D721Med (cell line): ENCODE results near the gene DNAAF9.

Experiments
- DNase-seq: peaks from one replicate; pipeline ENCODE4 v3.0.0; 2011; ENCODE audit warnings: low spot score; ENCODE audit not compliant: insufficient read length
- FAIRE-seq: peaks from 2 replicates; lab custom pipeline; 2011; peaks lifted over from hg19 to GRCh38; lab: Jason Lieb, UNC
- TF ChIP-seq, protein P1 (sequence below): IDR thresholded peaks from 2 replicates; pipeline ENCODE4 v1.5.1; 2012; ENCODE audit warnings: mild to moderate bottlenecking, control low read depth; ENCODE audit not compliant: insufficient read depth; ENCODE audit errors: missing control alignments

The DNAAF9 gene

DNA sequence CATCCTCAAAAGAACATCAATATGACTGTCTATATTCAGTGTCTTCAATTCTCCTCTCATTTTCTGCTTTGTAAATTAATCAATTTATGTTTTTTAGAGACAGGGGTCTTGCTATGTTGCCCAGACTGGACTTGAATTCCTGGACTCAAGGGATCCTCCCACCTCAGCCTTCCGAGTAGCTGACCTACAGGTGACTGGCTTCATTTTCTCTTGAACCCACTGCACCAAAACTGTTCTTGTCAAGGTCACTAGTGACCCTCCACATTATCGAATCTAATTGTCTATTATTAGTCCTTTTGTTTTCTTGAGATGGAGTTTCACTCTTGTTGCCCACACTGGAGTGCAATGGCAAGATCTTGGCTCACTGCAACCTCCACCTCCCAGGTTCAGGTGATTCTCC, 3.7 kb downstream of the DNAAF9 start:
- TF ChIP-seq, protein P1, sequence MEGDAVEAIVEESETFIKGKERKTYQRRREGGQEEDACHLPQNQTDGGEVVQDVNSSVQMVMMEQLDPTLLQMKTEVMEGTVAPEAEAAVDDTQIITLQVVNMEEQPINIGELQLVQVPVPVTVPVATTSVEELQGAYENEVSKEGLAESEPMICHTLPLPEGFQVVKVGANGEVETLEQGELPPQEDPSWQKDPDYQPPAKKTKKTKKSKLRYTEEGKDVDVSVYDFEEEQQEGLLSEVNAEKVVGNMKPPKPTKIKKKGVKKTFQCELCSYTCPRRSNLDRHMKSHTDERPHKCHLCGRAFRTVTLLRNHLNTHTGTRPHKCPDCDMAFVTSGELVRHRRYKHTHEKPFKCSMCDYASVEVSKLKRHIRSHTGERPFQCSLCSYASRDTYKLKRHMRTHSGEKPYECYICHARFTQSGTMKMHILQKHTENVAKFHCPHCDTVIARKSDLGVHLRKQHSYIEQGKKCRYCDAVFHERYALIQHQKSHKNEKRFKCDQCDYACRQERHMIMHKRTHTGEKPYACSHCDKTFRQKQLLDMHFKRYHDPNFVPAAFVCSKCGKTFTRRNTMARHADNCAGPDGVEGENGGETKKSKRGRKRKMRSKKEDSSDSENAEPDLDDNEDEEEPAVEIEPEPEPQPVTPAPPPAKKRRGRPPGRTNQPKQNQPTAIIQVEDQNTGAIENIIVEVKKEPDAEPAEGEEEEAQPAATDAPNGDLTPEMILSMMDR, result no peak
- no peak for DNase-seq
- no peak for FAIRE-seq

DNA sequence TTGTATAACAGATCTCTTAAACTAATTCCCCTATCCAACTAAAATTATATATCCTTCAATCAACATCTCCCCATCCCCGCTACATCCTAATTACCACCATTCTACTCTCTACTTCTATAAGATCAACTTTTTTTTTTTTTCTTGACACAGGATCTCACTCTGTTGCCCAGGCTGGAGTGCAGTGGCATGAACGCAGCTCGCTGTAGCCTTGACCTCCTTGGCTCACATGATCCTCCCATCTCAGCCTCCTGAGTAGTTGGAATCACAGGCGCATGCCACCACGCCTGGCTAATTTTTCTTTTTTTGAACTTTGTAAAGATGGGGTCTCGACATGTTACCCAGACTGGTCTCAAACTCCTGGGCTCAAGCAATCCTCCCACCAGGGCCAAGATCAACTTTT, 5.0 kb downstream of the DNAAF9 start:
- TF ChIP-seq, protein P1, result no peak
- FAIRE-seq (no peak), DNase-seq (no peak)

DNA sequence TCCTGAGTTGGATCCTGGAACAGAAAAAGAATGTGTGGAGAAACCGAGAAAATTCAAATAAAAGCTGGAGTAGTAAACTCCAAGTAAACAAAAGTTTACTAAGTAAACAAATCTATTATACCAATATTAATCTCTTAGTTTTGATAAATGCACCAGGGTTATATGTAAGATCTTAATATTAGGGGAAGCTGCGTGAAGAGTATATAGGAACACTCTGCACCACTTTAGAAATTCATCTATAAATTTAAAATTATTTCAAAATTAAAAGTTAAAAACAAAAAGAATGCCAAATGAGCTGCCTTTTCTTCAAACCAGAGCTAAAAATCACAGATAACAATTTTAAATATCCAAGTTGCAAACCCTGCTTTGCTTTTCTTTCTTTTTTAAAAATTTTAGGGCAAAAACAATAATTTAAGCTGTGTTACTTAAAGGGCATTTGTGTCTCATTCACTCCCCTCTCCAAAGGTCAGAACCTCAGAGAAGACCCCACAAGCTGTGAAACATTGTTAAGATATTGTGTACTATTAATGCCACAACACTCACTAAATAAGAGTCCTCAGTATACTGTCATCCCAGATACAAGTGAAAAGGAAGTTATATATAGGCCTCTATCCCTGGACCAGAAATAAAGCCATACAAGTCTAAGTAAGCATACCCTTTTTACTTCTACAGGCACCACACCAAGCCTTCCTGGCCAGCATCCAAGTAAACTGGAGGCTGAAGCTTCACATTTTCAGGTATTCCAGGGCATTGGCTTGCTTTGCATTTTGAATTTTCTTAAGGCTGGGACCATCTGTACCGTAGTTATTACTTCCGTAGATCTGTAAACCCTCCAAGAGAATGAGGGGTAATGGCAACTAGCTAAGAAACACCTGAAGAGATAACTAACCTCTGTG, 7.0 kb downstream of the DNAAF9 start:
- TF ChIP-seq, protein P1, result no peak
- DNase-seq (no peak), FAIRE-seq (no peak)

DNA sequence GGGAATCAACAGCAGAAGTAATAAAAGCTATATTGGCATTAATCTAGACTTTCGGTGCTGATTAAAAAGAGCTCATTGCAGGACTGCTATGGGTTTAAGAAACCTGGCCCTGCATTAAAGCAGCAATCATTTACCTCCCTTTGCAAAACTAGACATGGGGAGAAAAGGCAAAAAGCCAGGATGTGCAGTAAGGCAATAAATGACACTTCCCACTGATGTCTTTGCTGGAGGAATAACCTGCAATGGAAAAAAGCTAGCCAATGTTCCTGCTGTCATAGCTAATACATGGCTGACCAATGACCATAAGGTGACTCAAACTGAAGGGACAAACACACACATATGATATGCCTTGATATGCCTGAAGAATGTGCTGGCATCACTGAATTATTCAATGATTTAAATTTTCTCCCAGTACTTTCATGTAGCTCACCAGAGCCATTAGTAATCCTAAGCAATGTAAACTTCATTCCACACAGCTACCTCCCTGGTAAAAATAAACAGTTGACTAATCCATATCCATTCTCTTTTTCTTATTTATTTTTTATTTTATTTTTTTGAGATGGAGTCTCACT, 8.7 kb downstream of the DNAAF9 start:
- DNase-seq (no peak), FAIRE-seq (no peak)
- TF ChIP-seq, protein P1, result no peak

DNA sequence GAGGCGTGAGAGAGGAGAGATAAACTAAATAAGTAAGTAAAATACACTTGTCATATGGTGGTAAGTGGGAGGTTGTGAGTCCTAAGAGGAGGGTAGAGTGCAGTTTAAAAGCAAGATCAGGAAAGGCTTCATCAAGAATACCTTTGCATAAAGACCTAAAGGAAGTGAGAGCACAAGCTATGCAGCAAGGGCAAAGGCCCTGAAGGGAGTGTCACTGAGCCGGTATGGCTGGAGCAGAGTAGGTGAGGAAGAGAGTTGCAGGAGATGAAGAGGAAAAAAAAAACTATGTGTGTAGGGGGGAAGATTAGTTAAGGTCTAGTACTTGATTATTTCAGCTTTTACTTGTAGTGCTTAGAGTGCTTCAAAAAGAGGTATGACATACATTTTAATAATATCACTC, 11.0 kb downstream of the DNAAF9 start:
- DNase-seq, result no peak
- TF ChIP-seq, protein P1, result no peak
- no peak for FAIRE-seq

DNA sequence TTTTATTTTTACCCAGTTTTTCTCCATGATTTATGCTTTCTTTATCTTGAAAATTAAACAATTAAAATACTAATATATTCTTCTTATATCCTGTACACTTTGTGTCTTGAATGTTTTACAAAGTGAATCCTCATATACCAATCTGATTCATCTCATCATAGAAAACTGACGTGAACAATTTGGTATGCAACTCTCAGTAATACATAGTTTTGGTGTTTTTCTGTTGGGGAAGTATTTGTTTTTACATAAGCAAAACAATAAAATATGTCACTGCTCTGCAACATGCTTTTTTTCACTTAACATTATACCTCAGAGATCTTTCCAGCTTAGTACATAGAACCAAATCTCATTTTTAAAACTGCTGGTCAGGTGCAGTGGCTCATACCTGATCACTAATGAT, 14.7 kb downstream of the DNAAF9 start:
- TF ChIP-seq, protein P1, result no peak
- FAIRE-seq (no peak), DNase-seq (no peak)
